ENCODE measurements around the gene SESN1.
"Not testable (repeated sequence)": the region's sequence is repeated elsewhere in the genome, so short reads cannot be mapped to it uniquely, and the experiment has no call there.

DNA sequence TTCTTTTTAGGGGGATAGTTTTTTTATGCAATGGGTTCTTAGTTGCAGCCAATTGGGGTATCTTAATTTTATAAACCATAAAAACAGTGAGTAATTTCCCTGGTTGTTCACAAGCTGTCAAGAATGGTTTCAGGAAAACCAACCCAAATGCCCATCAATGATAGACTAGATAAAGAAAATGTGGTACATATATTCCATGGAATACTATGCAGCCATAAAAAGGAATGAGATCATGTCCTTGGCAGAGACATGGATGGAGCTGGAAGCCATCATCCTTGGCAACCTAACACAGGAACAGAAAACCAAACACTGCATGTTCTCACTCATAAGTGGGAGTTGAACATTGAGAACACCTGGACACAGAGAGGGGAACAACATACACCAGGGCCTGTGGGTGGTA is 47.4 kb upstream of the SESN1 start:
- TF ChIP-seq, protein P1, sequence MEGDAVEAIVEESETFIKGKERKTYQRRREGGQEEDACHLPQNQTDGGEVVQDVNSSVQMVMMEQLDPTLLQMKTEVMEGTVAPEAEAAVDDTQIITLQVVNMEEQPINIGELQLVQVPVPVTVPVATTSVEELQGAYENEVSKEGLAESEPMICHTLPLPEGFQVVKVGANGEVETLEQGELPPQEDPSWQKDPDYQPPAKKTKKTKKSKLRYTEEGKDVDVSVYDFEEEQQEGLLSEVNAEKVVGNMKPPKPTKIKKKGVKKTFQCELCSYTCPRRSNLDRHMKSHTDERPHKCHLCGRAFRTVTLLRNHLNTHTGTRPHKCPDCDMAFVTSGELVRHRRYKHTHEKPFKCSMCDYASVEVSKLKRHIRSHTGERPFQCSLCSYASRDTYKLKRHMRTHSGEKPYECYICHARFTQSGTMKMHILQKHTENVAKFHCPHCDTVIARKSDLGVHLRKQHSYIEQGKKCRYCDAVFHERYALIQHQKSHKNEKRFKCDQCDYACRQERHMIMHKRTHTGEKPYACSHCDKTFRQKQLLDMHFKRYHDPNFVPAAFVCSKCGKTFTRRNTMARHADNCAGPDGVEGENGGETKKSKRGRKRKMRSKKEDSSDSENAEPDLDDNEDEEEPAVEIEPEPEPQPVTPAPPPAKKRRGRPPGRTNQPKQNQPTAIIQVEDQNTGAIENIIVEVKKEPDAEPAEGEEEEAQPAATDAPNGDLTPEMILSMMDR (IDR thresholded peaks at IDR 0.05), result not testable (repeated sequence)
- TF ChIP-seq ZFX (IDR thresholded peaks at IDR 0.05; ENCODE audit: borderline replicate concordance), result not testable (repeated sequence)
